Esophagus squamous epithelium (tissue), 5 donors: Measurements from ENCODE around the gene WASHC2C. TPM values are rescaled to one million over a fixed set of nuclear protein-coding genes. Genes with fewer than 3 reads are reported as not detected.
"Not testable (repeated sequence)": the region's sequence is repeated elsewhere in the genome, so short reads cannot be mapped to it uniquely, and the experiment has no call there.

ENCODE experiments used
- DNase-seq: peaks from one replicate; lab custom pipeline; 2025; lab: John Stamatoyannopoulos, UW
- H3K27ac ChIP-seq, 4 donors: fragments of 200-600 bp; sonication (generic); one replicate each; pipeline ENCODE4 v1.5.1; 2016 to 2019; ENCODE audit warnings: mild to moderate bottlenecking in 1 of 4
- H3K27me3 ChIP-seq, 4 donors: fragments of 200-600 bp; sonication (generic); 1 replicate in 3 of 4; 2 replicates in 1 of 4; pipeline versions ENCODE4 v1.5.1 to v1.6.0; 2017 to 2021; ENCODE audit warnings: antibody characterized with exemption in 1 of 4
- H3K36me3 ChIP-seq, 3 donors: fragments of 200-600 bp; sonication (generic); one replicate each; pipeline ENCODE4 v1.5.1; 2016 to 2019
- H3K4me1 ChIP-seq, 3 donors: fragments of 200-600 bp; sonication (generic); one replicate each; pipeline ENCODE4 v1.5.1; 2017 to 2019
- H3K4me3 ChIP-seq, 4 donors: fragments of 200-600 bp; sonication (generic); 1 replicate in 3 of 4; 2 replicates in 1 of 4; pipeline ENCODE4 v1.5.1; 2016 to 2019; ENCODE audit warnings: mild to moderate bottlenecking in 2 of 4, moderate library complexity in 1 of 4
- H3K9me3 ChIP-seq, 3 donors: fragments of 200-600 bp; sonication (generic); one replicate each; pipeline ENCODE4 v1.5.1; 2016 to 2019
- WGBS, 2 donors: methylation state at CpG; one replicate each; pipeline ENCODE4 v1.1.5; 2018; 5-methylcytosine and 5-hydroxymethylcytosine counted together
- intact Hi-C: fragments of 100-400 bp; cut with DNase I; formaldehyde crosslinking; loops from one replicate; pipeline ENCODE4 v1.15.0; 2022
- total RNA-seq, 4 donors: library from RNA; depleted of rRNA; stranded (reverse); fragments of >200 nt; gene quantifications; one replicate each; pipeline ENCODE4 v1.1.0, GENCODE V29; 2016
- TF ChIP-seq, protein P1 (sequence below), 6 experiments: fragments of 450-650 bp in 4 of 6; fragments of 200-600 bp in 2 of 6; sonication (generic) in 2 of 6; IDR thresholded peaks; one replicate each; pipeline ENCODE4 v1.5.1; 2016 to 2019; ENCODE audit warnings: antibody characterized with exemption in 6 of 6, mild to moderate bottlenecking in 4 of 6, moderate library complexity in 4 of 6
- donor health status: DM: yes; HTN: yes; CAD: no.

WASHC2C gene
- total RNA-seq, 4 donors from 2014 or later = 18.9 to 30.1 (median 19.7) TPM

DNA sequence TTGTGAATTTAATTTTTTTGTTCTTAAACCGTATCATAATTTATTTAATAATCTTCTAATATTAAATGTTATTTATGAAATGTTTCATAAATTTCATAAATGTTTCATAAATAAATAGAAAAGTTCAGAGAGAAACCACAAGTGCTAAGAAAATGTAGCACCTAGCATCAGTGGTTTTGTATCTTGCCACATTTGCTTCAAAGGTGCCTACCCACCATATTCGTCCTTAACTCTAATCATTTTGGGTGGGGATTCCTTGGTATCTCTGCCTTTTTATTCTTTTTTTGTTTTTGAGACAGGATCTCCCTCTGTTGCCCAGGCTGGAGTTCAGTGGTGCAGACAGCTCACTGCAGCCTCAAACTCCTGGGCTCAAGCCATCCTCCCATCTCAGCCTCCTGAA is 7.4 kb downstream of the WASHC2C start:
- peaks cover 0 to 45% (median 0%) of the 10 kb centered on the region in 3 donors for H3K36me3 ChIP-seq
- H3K27ac ChIP-seq, H3K9me3 ChIP-seq, intact Hi-C loops, H3K4me1 ChIP-seq, DNase-seq, H3K27me3 ChIP-seq, H3K4me3 ChIP-seq: not testable (repeated sequence)
- 100% methylated on average over 1 of the region's 2 CpGs for WGBS, 2 donors
- TF ChIP-seq, protein P1, sequence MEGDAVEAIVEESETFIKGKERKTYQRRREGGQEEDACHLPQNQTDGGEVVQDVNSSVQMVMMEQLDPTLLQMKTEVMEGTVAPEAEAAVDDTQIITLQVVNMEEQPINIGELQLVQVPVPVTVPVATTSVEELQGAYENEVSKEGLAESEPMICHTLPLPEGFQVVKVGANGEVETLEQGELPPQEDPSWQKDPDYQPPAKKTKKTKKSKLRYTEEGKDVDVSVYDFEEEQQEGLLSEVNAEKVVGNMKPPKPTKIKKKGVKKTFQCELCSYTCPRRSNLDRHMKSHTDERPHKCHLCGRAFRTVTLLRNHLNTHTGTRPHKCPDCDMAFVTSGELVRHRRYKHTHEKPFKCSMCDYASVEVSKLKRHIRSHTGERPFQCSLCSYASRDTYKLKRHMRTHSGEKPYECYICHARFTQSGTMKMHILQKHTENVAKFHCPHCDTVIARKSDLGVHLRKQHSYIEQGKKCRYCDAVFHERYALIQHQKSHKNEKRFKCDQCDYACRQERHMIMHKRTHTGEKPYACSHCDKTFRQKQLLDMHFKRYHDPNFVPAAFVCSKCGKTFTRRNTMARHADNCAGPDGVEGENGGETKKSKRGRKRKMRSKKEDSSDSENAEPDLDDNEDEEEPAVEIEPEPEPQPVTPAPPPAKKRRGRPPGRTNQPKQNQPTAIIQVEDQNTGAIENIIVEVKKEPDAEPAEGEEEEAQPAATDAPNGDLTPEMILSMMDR (IDR thresholded peaks at IDR 0.05) = peak in 1 of 6 experiments; percentile 8

GRCh38 chr10:45734867-45735266 is 7.8 kb downstream of the WASHC2C start:
- 100% methylated on average over 1 of the region's 1 CpG; no CpG with 5 or more reads in 1 of the 2 donors for WGBS, 2 donors
- intact Hi-C loops = not testable (repeated sequence)

DNA sequence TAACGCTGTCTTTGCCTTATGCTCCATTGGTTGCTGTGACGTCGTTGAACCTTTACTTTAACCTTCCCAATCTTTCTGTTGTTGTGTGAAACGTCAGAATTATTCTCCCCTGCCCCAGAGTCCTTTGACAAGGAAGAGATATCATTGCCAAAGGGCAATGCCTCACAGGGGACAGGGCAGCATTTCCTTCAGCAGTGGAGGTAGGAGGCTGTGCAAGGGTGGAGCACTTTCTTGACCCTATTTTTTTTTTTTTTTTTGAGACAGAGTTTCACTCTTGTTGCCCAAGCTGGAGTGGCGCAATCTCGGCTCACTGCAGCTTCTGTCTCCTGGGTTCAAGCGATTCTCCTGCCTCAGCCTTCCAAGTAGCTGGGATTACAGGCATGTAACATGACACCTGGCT is 14.5 kb downstream of the WASHC2C start:
- H3K27me3 ChIP-seq, H3K27ac ChIP-seq, H3K9me3 ChIP-seq, H3K4me1 ChIP-seq, H3K4me3 ChIP-seq, intact Hi-C loops, DNase-seq: not testable (repeated sequence)
- 82 to 92% methylated on average over 2 to 3 of the region's 7 CpGs for WGBS, 2 donors
- peaks cover 0 to 43% (median 0%) of the 10 kb centered on the region in 3 donors for H3K36me3 ChIP-seq

More at GRCh38 chr10:45734867-45735266, 7.8 kb downstream of the WASHC2C start:
- not testable (repeated sequence) for H3K4me3 ChIP-seq, H3K4me1 ChIP-seq, H3K27me3 ChIP-seq, DNase-seq, H3K9me3 ChIP-seq, H3K27ac ChIP-seq
- peaks cover 0 to 45% (median 0%) of the 10 kb centered on the region in 3 donors for H3K36me3 ChIP-seq

GRCh38 chr10:45742014-45742413 is 14.9 kb downstream of the WASHC2C start:
- peaks cover 0 to 48% (median 0%) of the 10 kb centered on the region in 3 donors for H3K36me3 ChIP-seq
- intact Hi-C loops, H3K27me3 ChIP-seq: not testable (repeated sequence)

DNA sequence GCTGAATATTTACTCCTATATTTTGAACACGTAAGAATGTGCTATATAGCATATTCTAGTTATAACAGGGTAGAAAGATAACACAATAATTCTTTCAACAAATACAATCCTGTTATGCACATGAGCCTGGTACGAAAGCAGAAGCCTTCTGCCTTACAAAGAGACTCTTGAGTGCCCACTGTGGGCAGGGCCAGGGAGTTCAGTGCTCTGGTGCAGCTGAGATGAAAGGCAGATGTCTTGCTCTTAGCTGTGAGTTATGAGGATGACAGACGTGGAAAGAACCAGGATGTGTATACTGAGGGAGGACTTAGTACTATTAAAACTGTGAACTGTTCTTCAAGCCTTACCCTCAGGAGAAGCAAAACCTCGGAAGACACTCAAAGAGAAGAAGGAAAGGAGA is 24.1 kb downstream of the WASHC2C start:
- H3K4me3 ChIP-seq, H3K9me3 ChIP-seq, DNase-seq, H3K27ac ChIP-seq, intact Hi-C loops, H3K27me3 ChIP-seq, H3K4me1 ChIP-seq: not testable (repeated sequence)
- 100% methylated on average over 2 of the region's 4 CpGs; no CpG with 5 or more reads in 1 of the 2 donors for WGBS, 2 donors
- H3K36me3 ChIP-seq = peaks cover 0 to 59% (median 0%) of the 10 kb centered on the region in 3 donors

More at GRCh38 chr10:45742014-45742413, 14.9 kb downstream of the WASHC2C start:
- not testable (repeated sequence) for H3K27ac ChIP-seq, H3K4me1 ChIP-seq, H3K9me3 ChIP-seq, DNase-seq, H3K4me3 ChIP-seq
- 94 to 100% methylated on average over 1 to 3 of the region's 7 CpGs for WGBS, 2 donors

GRCh38 chr10:45752210-45752609 is 25.1 kb downstream of the WASHC2C start:
- H3K36me3 ChIP-seq = peaks cover 0 to 53% (median 0%) of the 10 kb centered on the region in 3 donors
- H3K27ac ChIP-seq, DNase-seq, H3K27me3 ChIP-seq, H3K4me1 ChIP-seq, H3K9me3 ChIP-seq, intact Hi-C loops, H3K4me3 ChIP-seq: not testable (repeated sequence)
- 72 to 100% methylated on average over 2 to 3 of the region's 5 CpGs for WGBS, 2 donors

GRCh38 chr10:45753979-45754495 is 27.0 kb downstream of the WASHC2C start:
- DNase-seq, H3K27me3 ChIP-seq, H3K4me3 ChIP-seq, H3K9me3 ChIP-seq, intact Hi-C loops, H3K27ac ChIP-seq, H3K4me1 ChIP-seq: not testable (repeated sequence)
- H3K36me3 ChIP-seq = peaks cover 0 to 64% (median 0%) of the 10 kb centered on the region in 3 donors
- 78 to 100% methylated on average over 2 to 6 of the region's 7 CpGs for WGBS, 2 donors

GRCh38 chr10:45755083-45755482 is 28.0 kb downstream of the WASHC2C start:
- H3K27me3 ChIP-seq, H3K4me3 ChIP-seq, H3K9me3 ChIP-seq, H3K27ac ChIP-seq, DNase-seq, H3K4me1 ChIP-seq, intact Hi-C loops: not testable (repeated sequence)
- WGBS, 2 donors = 89 to 93% methylated on average over 5 of the region's 5 CpGs
- peaks cover 0 to 64% (median 0%) of the 10 kb centered on the region in 3 donors for H3K36me3 ChIP-seq

DNA sequence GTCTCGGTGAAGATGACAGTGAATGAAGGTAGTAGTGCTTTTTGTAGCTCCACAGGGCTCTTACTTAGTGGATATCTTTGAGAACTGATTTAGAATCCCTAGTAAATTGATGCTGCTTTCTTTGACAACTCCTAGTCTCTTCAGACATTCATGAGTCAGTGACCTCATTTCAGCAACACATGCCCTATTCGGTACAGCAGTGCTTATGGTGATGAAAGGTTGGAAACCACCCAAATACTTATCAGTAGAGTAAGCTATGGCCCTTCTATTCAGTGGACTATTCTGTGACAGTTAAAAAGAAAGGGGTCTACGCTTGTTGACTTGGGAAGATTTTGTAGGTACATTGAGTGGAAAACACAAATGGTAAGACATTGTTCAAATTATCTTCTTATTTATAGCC is 29.0 kb downstream of the WASHC2C start:
- DNase-seq, H3K4me3 ChIP-seq, H3K4me1 ChIP-seq, H3K27ac ChIP-seq, H3K9me3 ChIP-seq, intact Hi-C loops, H3K27me3 ChIP-seq: not testable (repeated sequence)
- peaks cover 0 to 60% (median 0%) of the 10 kb centered on the region in 3 donors for H3K36me3 ChIP-seq
- 100% methylated on average over 1 of the region's 3 CpGs; no CpG with 5 or more reads in 1 of the 2 donors for WGBS, 2 donors

- H3K9me3 ChIP-seq, H3K4me3 ChIP-seq, H3K4me1 ChIP-seq, H3K27me3 ChIP-seq, DNase-seq, intact Hi-C loops, H3K27ac ChIP-seq: not testable (repeated sequence)
- peaks cover 0 to 59% (median 0%) of the 10 kb centered on the region in 3 donors for H3K36me3 ChIP-seq
- 80 to 93% methylated on average over 7 to 8 of the region's 8 CpGs for WGBS, 2 donors
These were observed 30.8 kb downstream of the WASHC2C start for GRCh38 chr10:45757661-45758396.

- WGBS, 2 donors = 76 to 100% methylated on average over 3 to 6 of the region's 6 CpGs
- DNase-seq, H3K4me3 ChIP-seq, H3K27me3 ChIP-seq, H3K27ac ChIP-seq, intact Hi-C loops, H3K4me1 ChIP-seq, H3K9me3 ChIP-seq: not testable (repeated sequence)
- peaks cover 0 to 46% (median 0%) of the 10 kb centered on the region in 3 donors for H3K36me3 ChIP-seq
These were observed 34.6 kb downstream of the WASHC2C start for GRCh38 chr10:45761622-45762021.

- DNase-seq, H3K9me3 ChIP-seq, intact Hi-C loops, H3K4me3 ChIP-seq, H3K27me3 ChIP-seq, H3K27ac ChIP-seq, H3K4me1 ChIP-seq: not testable (repeated sequence)
- peaks cover 0 to 41% (median 0%) of the 10 kb centered on the region in 3 donors for H3K36me3 ChIP-seq
- 100% methylated on average over 2 of the region's 3 CpGs; no CpG with 5 or more reads in 1 of the 2 donors for WGBS, 2 donors
These were observed 36.0 kb downstream of the WASHC2C start for GRCh38 chr10:45763037-45763436.
